ENCODE data around the gene KIAA0753. TPM values are rescaled to one million over a fixed set of nuclear protein-coding genes. Genes with fewer than 3 reads are reported as not detected.
A peak's percentile ranks its signal among the peaks of the same experiment; 100 is the strongest.

KIAA0753 gene
- total RNA-seq, 6 experiments from 2014 or later, result 3.7 to 6.5 (median 4.9) TPM

- H3K9me3 ChIP-seq, result no peaks in the 10 kb centered on the region
- H3K36me3 ChIP-seq, result no peaks in the 10 kb centered on the region
- intact Hi-C loops (cut with DNase I), result loop anchor here in 1 of 2 donors (10.0 kb wide), 1 partner anchor 62 kb away; no protein-coding TSS in a partner anchor
- no peak for TF ChIP-seq CTCF (IDR thresholded peaks at IDR 0.05)
- TF ChIP-seq POLR2A (IDR thresholded peaks at IDR 0.05), result no peak
- no peak for DNase-seq
- no peaks in the 10 kb centered on the region for H3K27me3 ChIP-seq
- no peak overlapping the region for H3K27ac ChIP-seq
- H3K4me3 ChIP-seq, result no peak overlapping the region
- no peak for ATAC-seq
- no peaks in the 10 kb centered on the region for H3K4me1 ChIP-seq
- 100% methylated on average over 2 of the region's 8 CpGs for WGBS (ENCODE audit: insufficient coverage, low coverage, low lambda C conversion rate, missing lambda C conversion rate)
Observed at GRCh38 chr17:6572972-6573370, 67.5 kb downstream of the KIAA0753 start.

GRCh38 chr17:6571452-6571781, 69.1 kb downstream of the KIAA0753 start:
- TF ChIP-seq POLR2A (IDR thresholded peaks at IDR 0.05) (no peak), CTCF (IDR thresholded peaks at IDR 0.05) (no peak)
- H3K9me3 ChIP-seq, result no peaks in the 10 kb centered on the region
- no peak overlapping the region for H3K27ac ChIP-seq
- 89% methylated on average over 7 of the region's 7 CpGs for WGBS (ENCODE audit: insufficient coverage, low coverage, low lambda C conversion rate, missing lambda C conversion rate)
- H3K27me3 ChIP-seq, result no peaks in the 10 kb centered on the region
- H3K4me1 ChIP-seq, result no peaks in the 10 kb centered on the region
- intact Hi-C loops (cut with DNase I), result loop anchor here in 1 of 2 donors (10.0 kb wide), 1 partner anchor 63 kb away; no protein-coding TSS in a partner anchor
- H3K36me3 ChIP-seq, result no peaks in the 10 kb centered on the region
- H3K4me3 ChIP-seq, result no peak overlapping the region
- ATAC-seq, result no peak
- no peak for DNase-seq

- ATAC-seq (no peak), DNase-seq (peak in 1 of 3 donors; percentile 25)
- Histone ChIP-seq H3K36me3 (no peaks in the 10 kb centered on the region), H3K4me3 (no peak overlapping the region), H3K27ac (no peak overlapping the region), H3K9me3 (no peaks in the 10 kb centered on the region), H3K4me1 (no peaks in the 10 kb centered on the region), H3K27me3 (no peaks in the 10 kb centered on the region)
- TF ChIP-seq POLR2A (IDR thresholded peaks at IDR 0.05), result no peak
- TF ChIP-seq CTCF (IDR thresholded peaks at IDR 0.05), result no peak
- 95% methylated on average over 4 of the region's 18 CpGs for WGBS (ENCODE audit: insufficient coverage, low coverage, low lambda C conversion rate, missing lambda C conversion rate)
- intact Hi-C loops (cut with DNase I), result loop anchor here in 1 of 2 donors (10.0 kb wide), 1 partner anchor 64 kb away; no protein-coding TSS in a partner anchor
Observed at GRCh38 chr17:6570731-6571451, 69.6 kb downstream of the KIAA0753 start.

GRCh38 chr17:6569370-6570285, 70.9 kb downstream of the KIAA0753 start:
- Histone ChIP-seq H3K9me3 (no peaks in the 10 kb centered on the region), H3K36me3 (no peaks in the 10 kb centered on the region), H3K27ac (no peak overlapping the region), H3K27me3 (no peaks in the 10 kb centered on the region), H3K4me3 (no peak overlapping the region), H3K4me1 (no peaks in the 10 kb centered on the region)
- TF ChIP-seq POLR2A (IDR thresholded peaks at IDR 0.05) (no peak), CTCF (IDR thresholded peaks at IDR 0.05) (no peak)
- WGBS (ENCODE audit: insufficient coverage, low coverage, low lambda C conversion rate, missing lambda C conversion rate), result 73% methylated on average over 4 of the region's 10 CpGs
- intact Hi-C loops (cut with DNase I), result loop anchor here in 1 of 2 donors (10.0 kb wide), 1 partner anchor 65 kb away; no protein-coding TSS in a partner anchor
- ATAC-seq (no peak), DNase-seq (peak in 1 of 3 donors; percentile 23)
